ENCODE results near the gene ODAD3.

The ODAD3 gene

DNA sequence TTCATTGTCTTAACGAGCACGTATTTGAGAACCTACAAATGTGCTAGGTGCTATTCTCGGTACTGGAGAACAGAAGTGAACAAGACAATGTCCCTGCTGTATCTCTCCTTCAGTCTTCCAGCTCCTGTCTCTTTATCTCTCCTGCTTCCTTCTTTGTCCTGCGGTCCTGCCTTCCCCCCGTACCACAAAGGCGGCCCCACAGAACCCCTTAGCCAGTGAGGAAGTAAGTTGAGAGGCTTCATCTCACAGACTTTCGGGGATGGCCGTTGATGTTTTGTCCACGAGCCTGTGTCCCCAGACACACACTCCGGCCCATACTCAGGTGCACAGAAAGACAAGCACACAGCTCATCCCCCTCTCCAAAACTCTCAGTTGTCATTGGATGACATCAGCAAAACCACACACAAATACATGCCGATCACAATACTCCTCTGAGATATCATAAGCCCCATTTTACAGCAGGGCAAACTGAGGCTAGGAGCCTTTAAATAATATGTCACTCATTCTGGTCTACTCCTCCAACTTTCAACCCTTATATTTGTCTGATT is 61.0 kb downstream of the ODAD3 start:
- no peak for DNase-seq

GRCh38 chr19:11373166-11373884 is 61.6 kb downstream of the ODAD3 start:
- no peak for DNase-seq

- DNase-seq, result no peak
Measured at GRCh38 chr19:11370744-11371143, 64.2 kb downstream of the ODAD3 start.
